Tibial nerve (tissue), 4 donors: ENCODE results near the gene RASIP1. TPM values are rescaled to one million over a fixed set of nuclear protein-coding genes. Genes with fewer than 3 reads are reported as not detected.

Source experiments
- DNase-seq, 2 donors: peaks; one replicate each; pipeline ENCODE4 v3.0.0-alpha.2; 2019; ENCODE audit warnings: low spot score in 2 of 2
- H3K27ac ChIP-seq, 4 donors: fragments of 200-600 bp; sonication (generic) in 3 of 4; one replicate each; pipeline ENCODE4 v1.5.1; 2017 to 2019; ENCODE audit warnings: mild to moderate bottlenecking in 1 of 4
- H3K27me3 ChIP-seq, 2 donors: fragments of 200-600 bp; sonication (generic) in 1 of 2; one replicate each; pipeline versions ENCODE4 v1.5.1 to v1.6.0; 2017 to 2019
- H3K36me3 ChIP-seq, 3 donors: fragments of 200-600 bp; sonication (generic); one replicate each; pipeline ENCODE4 v1.5.1; 2018 to 2019
- H3K4me1 ChIP-seq, 4 donors: fragments of 200-600 bp; sonication (generic) in 3 of 4; one replicate each; pipeline ENCODE4 v1.5.1; 2017 to 2019
- H3K4me3 ChIP-seq, 4 donors: fragments of 200-600 bp; sonication (generic) in 3 of 4; one replicate each; pipeline ENCODE4 v1.5.1; 2017 to 2019; ENCODE audit warnings: mild to moderate bottlenecking in 1 of 4, moderate library complexity in 1 of 4
- H3K9me3 ChIP-seq, 4 donors: fragments of 200-600 bp; sonication (generic) in 3 of 4; one replicate each; pipeline ENCODE4 v1.5.1; 2017 to 2019
- CTCF ChIP-seq, 5 experiments: fragments of 200-600 bp in 3 of 5; fragments of 450-650 bp in 2 of 5; sonication (generic) in 3 of 5; IDR thresholded peaks; one replicate each; pipeline ENCODE4 v1.5.1; 2016 to 2019; ENCODE audit warnings: antibody characterized with exemption in 5 of 5, mild to moderate bottlenecking in 3 of 5, moderate library complexity in 2 of 5
- EP300 ChIP-seq, 2 donors: sonication (generic); formaldehyde crosslinking; IDR thresholded peaks; one replicate each; pipeline ENCODE4 v1.6.1; 2017; ENCODE audit warnings: antibody characterized with exemption in 2 of 2, mild to moderate bottlenecking in 1 of 2
- POLR2A ChIP-seq, 2 donors: fragments of 450-650 bp; IDR thresholded peaks; one replicate each; pipeline ENCODE4 v1.6.1; 2017; ENCODE audit warnings: antibody characterized with exemption in 2 of 2, mild to moderate bottlenecking in 2 of 2, moderate library complexity in 2 of 2
- WGBS, 2 donors: methylation state at CpG; one replicate each; pipeline ENCODE4 v1.1.5; 2018; 5-methylcytosine and 5-hydroxymethylcytosine counted together
- total RNA-seq, 4 donors: library from RNA; depleted of rRNA; stranded (reverse); fragments of >200 nt; gene quantifications; one replicate each; pipeline ENCODE4 v1.1.0, GENCODE V29; 2016

RASIP1 gene
- total RNA-seq, 4 donors from 2014 or later = 12.3 to 23.3 (median 19.8) TPM

DNA sequence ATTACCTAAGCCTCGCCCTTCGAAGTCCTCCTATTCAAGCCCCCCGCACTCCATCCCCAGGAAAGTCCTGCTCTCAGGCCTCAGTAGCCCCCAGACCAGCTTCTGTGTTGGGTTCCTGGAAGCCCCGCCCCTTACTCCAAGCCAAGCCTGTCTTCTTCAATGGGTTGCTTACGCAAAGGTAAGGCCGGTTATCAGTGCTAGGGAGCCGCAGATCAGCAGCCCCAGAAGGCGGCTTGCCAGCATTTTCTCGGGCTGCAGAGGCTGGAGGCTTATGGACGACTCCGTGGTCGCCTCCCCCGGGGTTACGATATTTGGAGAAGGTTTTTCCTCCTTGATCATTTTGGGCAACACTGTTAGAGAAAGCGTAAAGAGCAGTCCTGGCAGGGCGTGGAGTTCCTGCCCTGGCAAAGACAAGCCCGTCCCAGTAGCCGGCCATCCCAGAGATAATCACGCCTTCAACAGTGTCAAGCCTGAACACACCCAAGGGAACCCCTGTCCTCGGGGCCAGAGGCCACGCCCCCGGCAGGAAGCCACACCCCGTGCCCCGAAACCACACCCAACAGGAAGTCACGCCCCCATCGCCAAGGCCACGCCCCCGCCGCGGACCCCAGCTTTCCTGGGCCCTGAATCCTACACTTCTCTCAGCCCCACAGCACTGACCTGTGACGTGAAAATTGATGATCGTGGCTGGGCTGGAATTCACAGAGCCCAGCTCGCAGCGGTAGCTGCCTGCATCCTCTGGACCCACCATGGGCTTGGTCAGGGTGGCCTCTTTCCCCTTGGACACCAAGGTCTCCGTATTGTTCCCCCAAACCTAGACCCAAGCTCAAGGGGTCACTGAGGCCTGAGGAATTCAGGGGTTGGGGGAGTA, 954 bp upstream of the RASIP1 start:
- peak overlapping the region in 1 of 4 donors; percentile 1 for H3K4me3 ChIP-seq
- H3K36me3 ChIP-seq = no peaks in the 10 kb centered on the region
- DNase-seq = no peak
- H3K9me3 ChIP-seq = no peaks in the 10 kb centered on the region
- H3K4me1 ChIP-seq = peaks cover 0 to 36% (median 18%) of the 10 kb centered on the region in 4 donors
- 55 to 60% methylated on average over 19 to 31 of the region's 35 CpGs for WGBS, 2 donors
- H3K27me3 ChIP-seq = peaks cover 0 to 10% of the 10 kb centered on the region in 2 donors
- TF ChIP-seq CTCF (IDR thresholded peaks at IDR 0.05) = no peak
- TF ChIP-seq POLR2A (IDR thresholded peaks at IDR 0.05) = no peak
- TF ChIP-seq EP300 (IDR thresholded peaks at IDR 0.05) = no peak
- H3K27ac ChIP-seq = peak overlapping the region in 2 of 4 donors; percentile 67 to 87

GRCh38 chr19:48739404-48740163, 826 bp downstream of the RASIP1 start:
- TF ChIP-seq POLR2A (IDR thresholded peaks at IDR 0.05) (no peak), CTCF (IDR thresholded peaks at IDR 0.05) (no peak), EP300 (IDR thresholded peaks at IDR 0.05) (no peak)
- Histone ChIP-seq H3K27ac (peak overlapping the region; percentile 50 to 87 (median 74)), H3K4me3 (peak overlapping the region; percentile 44 to 63 (median 54)), H3K4me1 (peaks cover 0 to 36% (median 18%) of the 10 kb centered on the region in 4 donors), H3K27me3 (peaks cover 0 to 5% of the 10 kb centered on the region in 2 donors), H3K9me3 (no peaks in the 10 kb centered on the region), H3K36me3 (peaks cover 0 to 6% (median 0%) of the 10 kb centered on the region in 3 donors)
- WGBS, 2 donors = 18 to 28% methylated on average over 33 to 49 of the region's 51 CpGs
- no peak for DNase-seq

DNA sequence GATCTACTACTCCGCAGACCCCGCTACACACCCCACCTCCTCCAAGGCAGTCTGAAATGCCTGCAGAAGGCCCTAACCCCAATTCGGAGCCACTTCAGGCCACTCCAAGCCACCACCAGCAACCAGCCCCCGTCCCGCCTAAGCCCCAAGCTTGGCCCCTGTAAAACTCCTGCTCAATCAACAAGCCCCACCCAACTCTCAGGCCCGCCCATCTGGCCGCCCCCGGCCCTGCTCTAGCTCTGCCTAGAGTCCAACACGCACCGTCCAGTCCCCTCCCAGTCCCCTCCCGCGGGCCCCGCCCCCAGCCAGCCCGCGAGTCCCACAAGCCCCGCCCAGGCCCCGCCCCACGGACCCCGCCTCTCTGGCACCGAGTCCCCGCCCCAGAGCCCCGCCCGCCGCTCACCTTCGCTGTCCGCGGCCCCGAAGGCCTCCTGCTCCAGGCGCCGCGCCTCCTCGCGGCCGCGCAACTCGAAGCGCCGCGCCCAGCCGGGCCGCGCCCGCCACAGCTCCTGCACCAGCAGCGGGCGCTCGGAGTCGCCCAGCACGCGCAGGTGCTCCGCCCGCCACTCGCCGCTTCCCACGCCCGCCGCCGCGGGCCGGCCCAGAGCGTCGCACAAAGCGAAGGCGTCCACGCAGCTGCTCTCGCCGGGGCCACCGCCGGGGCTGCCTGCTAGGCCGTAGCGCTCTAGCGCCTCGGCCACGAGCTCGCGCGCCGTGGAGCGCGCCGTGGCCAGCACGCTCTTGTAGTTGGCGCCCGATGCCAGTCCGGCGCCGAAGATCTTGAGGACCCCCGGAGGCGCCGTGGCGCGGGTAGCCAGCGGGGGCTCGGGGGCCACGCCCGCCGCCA, 1.6 kb downstream of the RASIP1 start:
- WGBS, 2 donors = 5 to 8% methylated on average over 23 to 24 of the region's 96 CpGs
- peak; percentile 20 to 85 (median 68) for TF ChIP-seq CTCF (IDR thresholded peaks at IDR 0.05)
- no peak for TF ChIP-seq EP300 (IDR thresholded peaks at IDR 0.05)
- TF ChIP-seq POLR2A (IDR thresholded peaks at IDR 0.05) = peak in 1 of 2 donors; percentile 45
- peak overlapping the region; percentile 44 to 63 (median 54) for H3K4me3 ChIP-seq
- peaks cover 0 to 36% (median 18%) of the 10 kb centered on the region in 4 donors for H3K4me1 ChIP-seq
- peaks cover 0 to 5% of the 10 kb centered on the region in 2 donors for H3K27me3 ChIP-seq
- peak overlapping the region; percentile 50 to 87 (median 74) for H3K27ac ChIP-seq
- peaks cover 0 to 6% (median 0%) of the 10 kb centered on the region in 3 donors for H3K36me3 ChIP-seq
- no peaks in the 10 kb centered on the region for H3K9me3 ChIP-seq
- DNase-seq = peak; percentile 77 to 78

DNA sequence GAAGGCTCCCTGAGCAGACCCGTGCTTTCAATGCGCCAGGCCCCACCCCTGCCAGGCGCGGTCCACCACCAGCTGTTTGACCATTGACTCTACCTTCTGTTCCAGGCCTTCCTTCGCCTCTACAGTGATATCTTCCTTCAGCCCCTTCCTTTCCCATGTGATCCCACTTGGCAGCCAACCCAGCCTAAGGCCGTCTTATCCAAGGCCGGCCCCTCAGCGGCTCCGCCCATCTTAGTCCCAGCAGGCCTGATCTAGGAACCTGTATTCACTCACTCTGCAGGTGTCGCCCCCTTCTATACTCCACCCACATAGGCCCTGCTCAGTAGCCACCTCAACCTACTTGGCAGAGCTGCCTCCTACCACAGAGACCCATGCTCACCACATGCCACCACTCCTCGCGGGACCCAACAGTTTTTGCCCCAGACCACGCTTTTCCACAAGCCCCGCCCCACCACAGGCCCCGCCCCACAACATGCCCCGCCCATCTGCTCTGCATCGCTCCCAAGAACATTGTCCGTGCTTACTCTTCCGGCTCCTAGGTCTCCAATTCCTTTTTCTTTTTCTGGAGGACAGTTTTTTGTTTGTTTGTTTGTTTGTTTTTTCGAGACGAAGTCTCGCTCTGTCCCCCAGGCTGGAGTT, 2.9 kb downstream of the RASIP1 start:
- Histone ChIP-seq H3K9me3 (no peaks in the 10 kb centered on the region), H3K27ac (no peak overlapping the region), H3K27me3 (peaks cover 0 to 5% of the 10 kb centered on the region in 2 donors), H3K36me3 (peaks cover 0 to 6% (median 0%) of the 10 kb centered on the region in 3 donors), H3K4me3 (peak overlapping the region in 1 of 4 donors; percentile 63), H3K4me1 (peaks cover 0 to 36% (median 18%) of the 10 kb centered on the region in 4 donors)
- 59 to 62% methylated on average over 22 of the region's 22 CpGs for WGBS, 2 donors
- DNase-seq = no peak
- TF ChIP-seq CTCF (IDR thresholded peaks at IDR 0.05) (no peak), EP300 (IDR thresholded peaks at IDR 0.05) (no peak), POLR2A (IDR thresholded peaks at IDR 0.05) (no peak)
